HG03060 (cell line): ENCODE measurements around the gene MBP.
"Not testable (repeated sequence)": the region's sequence is repeated elsewhere in the genome, so short reads cannot be mapped to it uniquely, and the experiment has no call there.

Experiments
- ATAC-seq: cut with Tn5 transposase; IDR thresholded peaks from one replicate; pipeline ENCODE4 v1.9.1; 2021; ENCODE audit warnings: low read depth, moderate number of reproducible peaks; ENCODE audit not compliant: unreplicated experiment

Gene MBP

DNA sequence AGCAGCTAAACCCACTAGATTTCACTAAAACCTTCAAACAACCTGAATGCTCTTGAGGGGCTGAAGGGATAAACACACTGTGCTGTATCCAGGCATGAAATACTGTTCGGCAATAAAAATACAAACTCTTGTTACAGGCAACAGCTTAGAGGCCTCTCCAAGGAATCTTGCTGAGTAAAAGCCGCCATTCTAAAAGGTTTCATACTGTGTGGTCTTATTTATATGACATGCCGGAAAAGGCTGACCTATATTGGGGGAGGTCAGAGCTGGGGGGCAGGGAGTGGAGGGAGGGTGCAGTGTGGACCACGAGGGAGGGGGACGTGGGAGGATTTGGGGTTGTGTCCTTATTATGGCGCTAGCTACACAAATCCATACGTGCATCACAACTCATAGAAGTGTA, 136.2 kb downstream of the MBP start:
- ATAC-seq, result no peak

DNA sequence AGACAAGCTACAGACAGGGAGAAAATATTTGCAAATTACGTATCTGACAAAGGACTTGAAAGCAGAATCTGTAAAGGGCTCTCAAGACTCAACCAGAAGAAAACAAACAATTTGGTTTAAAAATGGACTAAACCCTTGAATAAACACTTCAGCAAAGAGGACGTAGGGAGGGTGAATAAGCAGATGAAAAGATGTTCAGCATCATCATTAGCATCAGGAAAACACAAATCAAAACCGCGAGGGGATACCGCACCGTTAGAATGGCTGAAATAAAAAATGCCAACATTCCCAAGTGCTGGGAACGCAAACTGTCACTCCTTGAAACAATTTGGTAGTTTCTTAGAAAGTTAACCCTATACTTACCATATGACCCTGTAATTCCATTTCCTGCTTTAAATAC, 136.7 kb downstream of the MBP start:
- ATAC-seq, result no peak

DNA sequence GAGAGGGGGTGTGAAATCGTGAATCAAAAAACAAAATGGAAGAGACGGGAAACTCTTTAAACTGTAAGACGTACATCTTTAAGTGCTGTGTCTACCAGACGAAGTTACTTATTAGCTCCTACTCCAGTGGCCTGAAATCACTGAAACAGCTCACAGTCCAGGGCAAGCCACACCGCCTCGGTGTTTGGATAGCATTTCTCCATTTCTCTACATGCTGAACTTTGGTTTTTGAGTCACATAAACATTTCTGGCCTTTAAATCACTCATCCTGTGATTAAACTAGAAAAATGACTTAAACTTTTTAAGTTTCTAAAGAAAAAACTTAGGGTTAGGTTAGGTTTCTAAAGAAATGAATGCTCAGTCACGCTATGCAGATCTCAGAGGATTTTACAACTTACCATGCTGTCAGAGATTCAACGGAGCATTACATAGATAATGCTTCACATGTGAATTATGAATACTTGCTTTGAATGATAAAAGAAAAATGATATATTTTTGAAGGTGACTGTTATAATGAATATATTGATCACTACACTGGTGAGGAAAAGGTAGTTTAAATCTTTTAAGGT, 138.4 kb downstream of the MBP start:
- ATAC-seq, result no peak

DNA sequence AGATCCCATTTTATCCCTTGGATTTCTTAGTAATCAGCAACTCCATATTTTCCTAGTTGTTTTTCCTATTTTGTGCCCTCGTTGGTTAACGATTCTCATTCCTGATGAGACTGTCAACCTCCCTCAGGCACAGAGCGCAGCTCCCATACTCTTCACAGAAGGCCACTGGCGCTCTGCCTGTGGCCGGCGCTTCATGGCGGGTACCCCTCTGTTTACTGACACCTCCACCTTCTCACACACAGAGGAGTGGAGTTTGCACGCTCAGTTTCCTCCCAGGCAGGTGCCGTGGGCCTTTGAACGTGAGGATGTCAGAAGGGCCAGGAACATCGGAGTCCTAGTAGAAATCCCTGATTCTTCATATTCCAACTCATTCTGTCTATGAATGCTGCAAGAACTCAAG, 139.0 kb downstream of the MBP start:
- no peak for ATAC-seq

DNA sequence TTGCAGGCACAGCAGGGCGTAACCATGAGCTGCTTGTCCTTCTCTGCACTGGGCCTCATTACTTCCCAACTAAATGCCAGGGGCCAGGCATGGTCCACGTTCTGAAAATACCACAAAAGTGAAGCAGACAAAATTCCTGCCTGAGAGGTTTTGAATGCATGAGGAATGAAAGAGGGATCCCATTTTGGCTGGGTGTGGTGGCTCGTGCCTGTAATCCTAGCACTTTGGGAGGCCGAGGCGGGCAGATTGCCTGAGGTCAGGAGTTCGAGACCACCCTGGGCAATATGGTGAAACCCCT, 139.5 kb downstream of the MBP start:
- ATAC-seq, result no peak

DNA sequence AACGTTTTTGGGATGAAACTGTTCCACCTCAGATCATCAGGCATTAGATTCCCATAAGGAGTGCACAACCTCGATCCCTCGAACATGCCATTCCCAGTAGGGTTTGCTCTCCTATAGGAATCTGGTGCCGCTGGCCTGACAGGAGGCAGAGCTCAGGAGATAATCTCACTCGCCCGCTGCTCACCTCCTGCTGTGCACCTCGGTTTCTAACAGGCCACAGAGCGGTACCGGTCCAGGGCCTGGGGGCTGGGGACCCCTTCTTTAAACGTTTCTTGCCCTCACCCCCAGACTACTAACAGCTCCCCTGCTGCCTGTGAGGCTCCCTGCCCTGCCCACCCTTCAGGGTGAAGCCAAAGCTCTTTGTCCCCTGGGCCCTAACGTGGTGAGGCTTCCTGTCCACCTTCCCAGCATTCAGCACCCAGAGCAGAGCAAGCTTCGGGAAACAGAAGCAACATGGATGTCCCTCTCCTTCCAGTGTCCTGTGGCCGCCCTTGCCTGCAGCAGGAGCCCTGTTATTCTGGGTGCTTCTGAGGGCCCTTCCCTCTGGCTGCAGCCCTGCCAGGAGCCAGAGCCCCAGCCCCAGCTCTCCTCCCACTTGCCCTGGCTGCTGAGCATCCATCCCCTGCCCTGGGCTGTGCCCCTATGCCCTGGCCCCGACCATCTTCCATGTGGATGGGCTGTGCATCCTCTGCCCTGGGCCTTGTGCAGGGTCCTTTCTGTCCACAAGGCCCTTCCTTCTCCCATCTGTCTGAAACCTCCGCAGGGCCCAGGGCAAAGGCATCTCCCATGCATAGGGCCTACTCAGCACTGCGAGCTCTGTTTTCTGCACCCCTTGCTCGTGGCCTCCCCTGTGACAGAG, 140.1 kb downstream of the MBP start:
- no peak for ATAC-seq

DNA sequence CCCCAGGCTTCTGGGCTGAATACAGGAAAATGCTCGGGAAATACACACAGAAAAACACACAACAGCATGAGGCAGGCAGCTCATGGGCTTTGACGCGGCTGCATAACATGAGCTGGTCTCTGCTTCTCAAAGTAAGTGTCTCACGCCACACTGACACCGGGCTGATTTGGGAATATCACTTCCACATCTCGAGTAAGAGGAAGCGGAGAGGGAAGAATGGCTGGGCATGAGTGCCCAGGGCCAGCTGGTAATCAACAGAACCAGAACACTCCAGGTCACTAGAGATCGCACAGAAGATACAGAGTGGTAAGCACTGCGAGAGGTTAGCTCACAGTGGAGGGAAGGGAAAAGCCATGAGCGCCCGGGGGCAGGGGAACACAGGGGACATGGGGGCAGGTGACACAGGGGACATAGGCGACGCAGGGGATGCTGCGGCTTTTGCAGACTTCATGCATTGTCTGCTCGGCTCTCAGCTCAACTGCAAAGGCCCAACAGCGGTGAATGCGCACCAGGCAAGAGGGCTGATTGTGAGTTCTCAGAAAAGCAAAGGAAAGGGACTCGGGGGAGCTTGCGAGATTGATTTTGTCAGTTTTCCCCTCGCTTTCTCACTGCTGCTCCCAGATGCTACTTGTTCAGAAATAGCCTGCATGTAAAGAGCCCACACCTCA, 141.4 kb downstream of the MBP start:
- no peak for ATAC-seq

DNA sequence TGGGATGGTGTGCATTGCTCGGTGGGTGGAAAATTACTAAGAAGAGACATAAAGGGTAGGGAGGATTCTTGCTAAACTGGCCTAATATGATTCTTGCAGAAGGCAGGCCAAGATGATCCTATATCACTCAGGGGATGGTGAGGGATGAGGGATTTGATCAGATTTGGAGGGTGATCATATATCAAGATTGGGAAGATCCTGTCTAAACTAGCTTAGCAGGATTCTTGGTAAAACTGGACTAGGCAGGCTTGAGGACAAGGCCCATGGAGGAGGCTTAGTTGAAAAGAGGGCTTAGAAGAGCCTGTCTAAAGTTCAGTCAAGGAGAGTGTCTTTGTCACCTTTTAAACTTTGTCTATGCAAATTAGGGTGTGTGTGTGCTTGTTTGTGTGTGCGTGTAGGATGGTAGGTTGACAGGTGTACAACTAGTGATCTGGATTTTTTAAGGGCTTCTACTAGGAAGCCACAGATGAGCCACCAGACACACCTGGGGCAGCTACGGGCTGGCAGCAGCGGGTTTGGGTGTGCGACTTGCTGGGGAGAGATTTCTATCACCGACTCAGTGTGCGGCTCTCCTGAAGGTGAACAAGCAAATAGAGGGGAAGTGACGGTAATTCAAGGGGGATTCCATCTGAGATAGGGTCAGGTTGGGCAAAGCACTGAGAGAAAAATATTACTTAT, 142.1 kb downstream of the MBP start:
- not testable (repeated sequence) for ATAC-seq

DNA sequence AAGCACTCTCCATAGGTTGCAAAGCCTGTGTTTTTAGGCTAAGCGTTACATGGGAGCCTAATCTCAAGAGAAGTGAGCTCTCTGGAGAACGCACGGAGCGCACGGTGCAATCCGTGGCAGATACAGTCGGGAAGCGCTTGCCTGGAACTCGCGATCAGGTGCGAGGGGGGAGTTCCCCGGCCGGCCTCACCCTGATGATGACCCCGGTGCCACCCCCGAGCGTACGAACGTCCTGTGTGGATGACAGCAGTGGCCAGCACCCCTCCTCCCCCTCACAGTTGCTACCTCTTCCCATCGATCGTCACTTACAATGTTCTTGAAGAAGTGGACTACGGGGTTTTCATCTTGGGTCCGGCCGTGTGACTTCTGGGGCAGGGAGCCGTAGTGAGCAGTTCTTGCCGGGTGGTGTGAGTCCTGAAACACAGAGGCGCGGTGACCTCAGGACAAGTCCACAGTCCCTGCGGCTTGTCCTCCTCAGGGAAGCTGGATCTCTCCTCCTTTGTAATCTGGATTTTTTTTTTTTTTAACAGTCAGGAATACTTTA, 142.9 kb downstream of the MBP start:
- no peak for ATAC-seq

DNA sequence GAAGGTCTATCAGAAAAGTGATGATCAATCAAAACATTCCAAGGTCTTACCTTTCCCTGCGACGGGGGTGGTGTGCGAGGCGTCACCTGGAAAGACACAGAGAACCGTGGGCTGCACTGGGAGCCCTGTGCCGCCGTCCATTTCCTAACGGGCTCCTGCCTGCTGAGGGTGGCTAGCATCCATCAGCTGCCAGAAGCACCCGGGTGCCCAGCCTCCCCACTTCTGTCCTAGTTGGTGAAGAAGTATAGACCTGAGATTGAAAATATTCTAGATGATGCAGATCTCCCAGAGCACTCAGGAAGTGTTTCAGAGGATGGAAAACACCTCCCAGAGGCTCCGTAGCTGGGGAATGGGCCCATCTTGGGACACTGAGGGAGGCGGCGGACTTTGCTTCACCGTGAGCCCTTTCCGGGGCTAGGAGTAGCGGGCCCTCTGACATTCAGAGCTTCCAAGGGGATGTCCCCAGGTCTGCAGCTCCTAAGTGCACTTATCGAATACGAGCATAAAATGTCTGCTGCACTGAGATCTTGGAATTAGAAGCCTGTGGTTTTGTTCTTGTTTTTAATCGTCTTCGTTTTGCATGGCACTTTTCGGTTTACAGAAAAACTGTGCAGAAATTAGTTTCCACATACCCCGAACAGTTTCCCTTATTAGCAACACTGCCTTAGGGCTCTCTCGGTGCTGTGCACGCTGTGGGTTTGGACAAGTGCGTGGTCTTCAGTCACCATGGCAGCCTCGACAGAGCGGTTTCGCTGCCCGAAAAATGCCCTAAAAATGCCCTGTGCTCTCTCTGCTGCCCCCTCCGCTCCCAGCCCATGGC, 143.5 kb downstream of the MBP start:
- ATAC-seq, result no peak

DNA sequence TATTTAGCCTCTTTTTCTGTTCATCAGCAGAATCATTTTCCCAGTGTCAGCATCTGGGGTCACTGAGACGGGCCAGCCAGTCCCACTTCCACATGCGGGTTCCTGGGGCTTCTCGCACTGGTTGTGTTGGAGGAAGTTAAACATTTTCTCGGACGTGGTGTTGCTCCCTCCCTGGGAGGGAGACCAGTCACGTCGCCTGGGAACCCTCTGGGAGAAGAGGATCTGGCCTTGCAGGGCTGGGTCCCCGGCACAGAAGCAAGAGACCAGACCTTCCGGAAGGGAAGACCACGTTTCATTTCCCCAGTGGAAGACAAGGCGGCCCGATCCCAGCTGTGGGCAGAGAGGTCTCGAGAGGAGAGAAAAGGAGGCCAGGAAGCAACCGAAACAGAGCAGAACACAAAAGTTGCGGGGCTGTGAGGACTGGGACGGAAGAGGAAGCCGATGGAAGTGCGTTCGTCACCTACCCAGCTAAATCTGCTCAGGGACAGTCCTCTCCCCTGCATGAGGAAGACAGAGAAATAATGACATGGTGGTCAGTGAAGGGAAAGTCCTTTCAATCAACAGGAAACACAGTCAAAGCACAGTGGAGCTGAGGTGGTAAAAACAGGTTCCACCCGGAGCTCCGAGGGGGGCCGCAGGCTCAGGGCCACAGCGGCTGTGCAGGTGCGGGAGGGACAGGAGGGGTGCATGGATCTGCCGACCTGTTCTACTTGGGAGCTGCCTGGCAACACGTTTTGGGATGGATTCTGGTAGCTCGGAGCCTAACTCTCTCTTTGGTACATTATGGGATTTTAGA, 144.4 kb downstream of the MBP start:
- no peak for ATAC-seq

DNA sequence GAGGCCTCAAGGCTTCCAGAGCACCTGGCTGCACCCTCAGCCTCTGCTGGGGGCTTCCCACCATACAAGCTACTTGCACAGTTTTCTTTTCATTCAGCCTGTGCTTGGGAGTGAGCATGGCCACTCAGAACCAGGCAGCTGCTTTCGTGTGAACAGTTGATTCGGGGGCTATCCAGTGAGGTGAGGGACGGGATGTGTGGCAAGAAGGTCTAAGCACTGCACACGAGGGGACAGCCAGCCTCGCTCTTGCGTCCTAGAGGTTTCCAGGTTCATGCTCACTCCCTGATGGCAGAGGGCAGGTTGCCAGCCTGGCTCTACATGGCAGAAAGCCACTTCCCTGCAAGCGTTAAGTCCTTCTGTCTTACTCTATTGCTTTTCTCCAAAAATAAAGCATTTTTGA, 146.2 kb downstream of the MBP start:
- no peak for ATAC-seq

DNA sequence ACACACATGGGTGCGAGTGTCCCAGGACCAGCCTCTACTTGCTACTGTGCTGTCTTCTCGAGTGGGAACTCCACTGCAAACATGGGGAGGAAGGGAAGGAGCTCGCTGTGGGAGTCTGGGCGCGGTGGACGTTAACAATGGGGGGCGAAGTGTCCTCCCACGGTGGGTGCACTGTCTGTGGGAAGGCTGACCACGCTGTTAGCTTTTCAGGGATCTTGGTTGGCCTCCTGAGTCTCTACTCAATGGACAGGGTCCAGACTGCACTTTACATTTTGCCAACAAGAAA, 146.7 kb downstream of the MBP start:
- no peak for ATAC-seq

DNA sequence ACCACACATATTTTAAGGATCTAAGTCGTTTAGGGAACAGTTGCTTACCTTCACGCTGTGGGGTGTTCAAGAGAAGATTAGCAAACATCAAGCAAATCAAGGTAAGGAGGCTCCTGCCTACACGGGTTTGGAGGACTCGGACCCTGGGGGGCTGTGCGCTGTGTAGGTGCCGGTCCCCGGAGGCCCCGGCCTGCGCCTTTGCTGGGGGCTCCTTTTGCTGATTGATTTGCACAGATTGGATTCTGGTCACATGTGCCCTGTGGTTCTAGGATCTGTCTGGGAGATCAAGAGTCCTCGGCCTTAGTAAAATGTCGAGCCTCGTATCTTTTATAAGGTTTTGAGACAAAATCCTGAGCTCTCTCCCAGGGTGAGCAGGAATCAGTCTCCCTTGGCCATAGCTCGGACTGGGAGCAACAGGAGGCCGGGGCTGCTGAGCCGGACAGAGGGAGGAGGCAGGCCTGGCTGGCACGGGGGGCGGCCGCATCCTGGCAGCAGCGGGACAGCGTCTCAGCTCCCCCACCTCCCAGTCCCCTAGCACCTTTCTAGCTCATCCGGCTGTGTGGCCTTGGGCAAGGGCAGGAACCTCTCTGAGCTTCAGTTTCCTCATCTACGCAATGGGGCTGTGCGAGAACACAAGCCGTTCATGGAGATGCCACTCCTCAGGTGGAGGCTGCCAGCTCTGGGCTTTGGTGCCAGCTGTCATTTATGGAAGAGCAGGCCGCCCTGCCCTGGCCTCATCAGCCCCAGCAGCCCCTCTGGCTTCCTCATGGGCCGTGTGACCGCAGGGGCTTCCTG, 147.2 kb downstream of the MBP start:
- no peak for ATAC-seq

DNA sequence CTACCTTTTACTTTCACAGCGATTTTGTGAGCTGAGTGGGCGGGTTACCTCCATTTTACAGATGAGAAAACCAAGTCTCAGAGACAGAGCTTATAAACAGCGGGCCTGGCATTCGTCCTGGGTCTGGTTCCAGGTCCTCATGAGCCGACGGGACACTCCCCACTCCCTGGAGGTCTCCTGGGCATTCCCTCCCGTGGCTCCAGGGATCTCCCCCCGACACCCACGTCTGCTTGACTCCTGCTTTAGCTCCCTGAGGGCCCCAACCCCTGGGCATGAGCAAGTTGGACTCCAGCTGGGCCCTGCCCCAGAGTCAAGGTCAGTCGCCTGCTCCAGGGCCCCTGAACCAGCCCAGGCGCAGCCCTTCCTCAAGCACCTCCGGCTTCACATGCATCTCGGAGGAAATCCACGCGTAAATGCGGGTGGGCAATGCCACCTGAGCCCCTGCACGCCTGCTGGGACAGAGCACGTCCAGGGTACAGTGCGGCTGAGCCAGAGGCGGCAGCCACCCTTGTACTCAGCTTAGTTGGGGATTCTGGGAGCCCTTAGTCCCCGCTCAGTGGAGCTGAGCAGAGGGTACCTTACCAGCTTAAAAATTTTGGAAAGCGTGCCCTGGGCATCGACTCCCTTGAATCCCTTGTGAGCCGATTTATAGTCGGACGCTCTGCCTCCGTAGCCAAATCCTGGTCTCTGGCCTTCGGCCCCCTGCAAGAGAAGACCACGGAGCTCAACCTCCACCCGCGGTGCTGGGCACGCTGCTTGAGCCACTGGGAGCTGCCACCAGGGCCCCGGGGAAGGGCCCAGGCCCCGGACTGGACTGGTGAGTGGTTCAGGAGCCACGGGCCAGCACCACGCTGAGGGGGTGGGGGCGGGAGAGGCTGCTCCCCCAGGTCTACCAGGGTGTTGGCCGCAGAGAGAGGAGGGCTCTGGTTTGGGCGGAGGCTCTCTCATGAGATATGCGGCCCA, 148.1 kb downstream of the MBP start:
- no peak for ATAC-seq

DNA sequence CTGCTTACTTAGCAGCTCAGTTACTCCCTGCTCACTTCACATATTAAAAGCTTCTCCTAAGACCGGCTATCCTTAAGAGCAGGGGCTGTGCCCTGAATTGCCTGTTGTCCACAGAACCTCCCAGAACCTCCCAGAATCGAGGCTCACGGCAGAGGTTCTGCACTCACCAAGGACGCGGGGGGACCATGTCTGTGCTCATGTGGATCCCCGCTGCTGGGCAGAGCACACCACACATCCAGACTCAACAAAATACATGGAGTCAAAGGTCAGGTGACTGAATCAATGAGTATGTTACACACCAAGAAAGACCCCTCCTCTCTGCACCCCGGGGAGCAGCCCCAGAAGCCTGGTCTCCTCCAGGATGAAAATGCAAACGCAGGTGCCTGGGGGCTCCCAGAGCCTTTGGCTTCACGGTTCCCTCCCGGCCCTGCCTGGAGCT, 149.0 kb downstream of the MBP start:
- no peak for ATAC-seq

DNA sequence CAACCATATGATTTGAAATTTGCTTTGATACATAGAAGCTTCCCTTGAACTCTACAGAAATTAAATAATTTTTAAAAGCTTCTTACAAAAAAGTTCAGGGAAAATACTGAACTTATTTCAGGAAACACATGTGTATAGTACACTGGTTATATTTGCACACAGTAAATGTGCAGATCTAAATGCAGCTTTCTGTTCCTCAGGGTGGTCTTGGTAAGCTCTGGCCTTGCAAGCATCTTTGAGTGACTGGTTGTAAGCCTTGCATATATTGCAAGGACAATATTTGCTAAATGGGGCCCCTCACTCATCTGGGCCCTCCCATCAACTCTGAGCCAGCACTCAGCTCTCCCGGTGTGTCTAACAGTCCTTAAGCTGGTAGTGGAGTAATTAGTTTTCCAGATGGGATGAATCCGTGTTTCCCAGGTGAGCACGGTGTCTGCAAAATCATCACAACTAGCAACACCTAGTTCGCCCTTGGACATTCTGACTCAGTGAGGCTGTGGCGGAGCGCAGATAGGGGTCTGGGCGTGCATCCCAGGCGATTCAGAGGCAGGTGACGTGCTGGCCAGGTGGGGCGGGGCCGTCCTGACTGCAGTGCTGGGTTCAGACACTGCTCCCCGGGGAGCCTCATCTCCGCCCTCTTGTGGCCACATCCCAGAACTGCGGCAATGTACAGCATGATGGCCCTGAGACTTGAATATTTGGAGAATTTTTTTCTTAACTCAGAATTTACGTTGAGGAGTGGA, 149.6 kb downstream of the MBP start:
- peak; percentile 39 for ATAC-seq
